ENCODE data around the gene PANK3.
"Not testable (repeated sequence)": the region's sequence is repeated elsewhere in the genome, so short reads cannot be mapped to it uniquely, and the experiment has no call there.

The PANK3 gene

DNA sequence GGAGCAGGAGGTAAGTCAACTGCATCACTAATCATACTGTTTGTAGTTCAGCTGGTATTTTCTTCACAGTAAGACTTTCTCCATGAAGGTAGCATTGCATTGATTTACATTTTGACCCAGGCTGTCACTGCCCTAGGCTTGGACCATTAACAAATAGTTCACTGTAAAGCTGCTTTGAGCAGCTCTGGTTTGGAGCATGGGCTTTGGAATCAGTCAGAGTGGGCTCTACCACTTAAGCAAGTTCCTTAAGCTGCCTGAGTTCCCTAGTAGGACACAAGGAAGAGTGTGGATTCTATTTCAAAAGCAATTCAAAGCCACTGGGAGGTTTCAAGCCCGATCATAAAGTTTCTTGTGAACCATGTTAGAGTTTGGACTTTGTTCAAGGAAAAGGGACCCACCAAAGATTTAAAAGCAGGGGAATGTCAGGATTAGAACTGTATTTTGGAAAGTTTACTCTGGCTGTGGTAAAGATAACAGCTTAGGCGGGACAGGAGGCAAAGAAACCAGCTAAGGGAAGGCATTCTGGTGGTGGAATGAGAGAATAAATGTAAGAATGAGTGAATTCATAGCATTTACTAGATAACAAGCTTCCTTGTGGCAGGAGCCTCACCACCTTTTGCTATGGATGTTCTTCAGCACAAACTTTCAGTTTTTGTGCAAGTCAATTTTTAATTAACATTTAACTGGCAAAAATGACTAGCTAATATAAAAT, 12.3 kb upstream of the PANK3 start:
- DNase-seq: no peak

DNA sequence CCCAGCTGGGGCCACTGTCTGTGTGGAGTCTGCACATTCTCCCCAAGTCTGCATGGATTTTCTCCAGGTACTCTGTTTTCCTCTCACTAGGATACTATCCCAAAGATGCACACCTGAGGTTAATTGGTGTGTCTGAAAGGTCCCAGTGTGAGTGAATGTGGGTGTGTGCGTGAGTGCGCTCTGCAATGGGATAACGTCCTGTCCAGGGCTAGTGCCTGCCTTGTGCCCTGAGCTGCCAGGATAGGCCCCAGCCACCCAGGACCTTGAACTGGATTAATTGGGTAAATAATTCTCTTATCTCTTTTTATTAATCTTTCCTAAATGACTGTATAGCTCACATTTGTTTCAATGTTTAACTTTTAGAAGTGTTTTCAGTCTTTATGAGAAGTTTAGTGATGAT, 11.5 kb upstream of the PANK3 start:
- DNase-seq: no peak

- DNase-seq: no peak
Observed at GRCh38 chr5:168587987-168588386, 8.8 kb upstream of the PANK3 start.

DNA sequence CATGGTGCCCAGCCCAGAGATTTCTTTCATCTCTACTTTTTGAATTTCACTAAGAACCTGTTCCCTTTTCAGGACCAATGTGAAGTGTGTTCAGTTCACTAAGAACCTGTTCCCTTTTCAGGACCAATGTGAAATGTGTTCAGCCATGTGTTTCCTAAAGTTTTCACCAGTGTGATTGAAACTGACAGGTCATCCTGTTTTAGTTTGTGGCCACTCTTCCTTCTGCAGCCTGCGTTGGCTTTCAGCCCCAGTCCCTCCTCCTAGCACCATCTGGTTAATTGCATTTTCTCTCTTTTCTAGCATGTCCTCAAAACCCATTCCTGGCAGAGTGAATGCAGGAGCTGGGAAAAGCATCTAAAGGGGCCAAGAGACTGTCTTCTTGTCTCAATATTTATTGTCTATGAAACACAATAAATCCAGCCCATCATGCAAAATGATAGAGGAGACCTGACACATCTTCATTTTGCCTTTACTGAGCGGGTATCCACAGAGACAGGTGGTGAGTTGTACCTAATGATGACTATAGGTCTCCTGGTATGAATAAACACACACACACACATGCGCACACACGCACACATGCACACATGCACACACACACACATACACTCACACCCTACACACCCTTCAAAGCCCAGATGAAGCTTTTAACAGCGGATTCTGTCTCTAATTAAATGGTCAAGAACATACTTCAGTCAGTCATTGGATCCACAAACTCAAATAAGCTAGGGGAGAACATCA, 6.1 kb upstream of the PANK3 start:
- no peak for DNase-seq

DNA sequence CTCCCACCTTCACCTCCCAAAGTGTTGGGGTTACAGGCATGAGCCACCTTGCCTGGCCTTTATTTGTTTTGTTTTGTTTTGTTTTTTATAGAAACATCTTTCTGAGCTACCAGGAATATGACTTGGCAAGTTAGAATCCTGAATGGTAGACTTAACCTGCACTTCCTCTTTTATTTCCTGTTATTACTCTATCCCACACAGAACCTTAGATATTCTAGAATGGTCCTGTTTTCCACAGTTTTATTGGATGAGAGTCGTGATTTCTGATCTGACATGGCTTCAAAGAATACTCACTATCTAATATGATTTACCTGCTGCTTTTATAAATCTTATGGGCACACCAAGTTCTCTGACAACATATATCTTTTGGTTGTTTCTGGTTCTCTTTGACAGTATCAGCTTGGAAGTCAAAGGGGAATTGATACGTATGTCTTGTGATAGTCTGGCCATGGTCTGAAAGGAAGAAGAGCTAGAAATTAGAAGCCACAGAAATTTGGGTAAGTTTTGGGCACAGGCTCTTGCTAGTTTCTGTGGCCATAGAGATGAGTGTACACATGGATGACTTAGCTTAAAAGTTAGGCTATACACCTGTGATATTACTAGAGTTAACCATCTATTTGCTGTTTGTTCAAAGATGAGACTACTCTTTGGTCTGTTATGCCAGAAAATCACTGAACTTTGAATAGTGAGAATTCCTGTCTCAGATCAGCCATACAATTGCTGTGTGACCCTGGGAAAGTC, 4.7 kb upstream of the PANK3 start:
- no peak for DNase-seq

DNA sequence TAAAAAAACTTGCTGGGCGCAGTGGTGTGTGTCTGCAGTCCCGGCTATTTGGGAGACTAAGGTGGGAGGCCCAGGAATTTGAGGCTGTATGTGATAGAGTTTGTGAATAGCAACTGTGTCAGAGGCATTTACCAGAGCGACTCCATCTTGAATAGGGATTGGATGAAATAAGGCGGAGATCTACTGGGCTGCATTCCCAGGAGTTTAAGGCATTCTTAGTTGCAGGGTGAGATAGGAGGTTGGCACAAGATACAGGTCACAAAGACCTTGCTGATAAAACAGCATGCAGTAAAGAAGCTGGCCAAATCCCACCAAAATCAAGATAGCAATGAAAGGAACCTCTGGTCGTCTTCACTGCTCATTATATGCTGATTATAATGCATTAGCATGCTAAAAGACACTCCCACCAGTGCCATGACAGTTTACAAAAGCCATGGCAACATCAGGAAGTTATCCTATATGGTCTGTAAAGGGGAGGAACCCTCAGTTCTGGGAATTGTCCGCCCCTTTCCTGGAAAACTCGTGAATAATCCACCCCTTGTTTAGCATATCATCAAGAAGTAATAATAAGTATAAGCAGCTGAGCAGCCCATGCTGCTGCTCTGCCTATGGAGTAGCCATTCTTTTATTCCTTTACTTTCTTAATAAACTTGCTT, 1.8 kb upstream of the PANK3 start:
- DNase-seq: not testable (repeated sequence)

- no peak for DNase-seq
Observed at GRCh38 chr5:168580227-168580508, 1.0 kb upstream of the PANK3 start.

DNA sequence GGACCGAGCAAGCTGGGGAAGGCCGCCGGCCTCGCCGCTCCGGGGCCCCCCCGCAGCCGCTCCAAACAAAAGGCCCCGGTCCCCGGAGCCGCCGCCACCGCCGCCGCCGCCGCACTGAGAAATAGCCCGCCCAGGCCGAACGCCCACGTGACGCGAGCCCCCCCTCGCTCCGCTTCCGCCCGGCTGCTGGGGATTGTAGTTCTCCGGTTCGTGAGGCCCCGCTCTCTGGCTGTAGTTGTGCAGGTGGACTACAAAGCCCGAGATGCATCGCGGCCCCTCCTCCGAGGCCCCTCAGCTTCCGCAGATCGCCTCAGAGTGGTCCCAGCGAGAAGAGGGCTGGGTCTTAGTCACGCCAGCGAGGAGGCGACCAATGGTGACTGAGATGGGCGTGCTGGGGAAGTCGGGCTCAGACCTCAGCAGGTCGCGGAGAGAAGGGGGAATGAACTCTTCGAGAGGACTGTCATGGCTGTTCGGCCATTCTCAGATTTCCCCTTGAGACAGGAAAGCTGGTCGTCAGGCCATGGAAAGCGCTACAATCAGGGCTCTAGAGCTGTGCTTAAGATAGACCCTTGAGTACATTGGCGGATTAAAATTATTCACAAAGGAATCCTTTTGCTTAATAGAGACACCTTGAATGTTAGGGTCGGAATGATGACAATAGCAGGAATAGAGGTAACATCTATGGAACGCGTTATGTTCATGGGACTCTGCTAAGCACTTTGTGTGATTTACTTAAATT, 489 bp upstream of the PANK3 start:
- peak; percentile 96 for DNase-seq

GRCh38 chr5:168578006-168578405, 1.2 kb downstream of the PANK3 start:
- no peak for DNase-seq

- no peak for DNase-seq
Observed at GRCh38 chr5:168575391-168576372, 3.5 kb downstream of the PANK3 start.

DNA sequence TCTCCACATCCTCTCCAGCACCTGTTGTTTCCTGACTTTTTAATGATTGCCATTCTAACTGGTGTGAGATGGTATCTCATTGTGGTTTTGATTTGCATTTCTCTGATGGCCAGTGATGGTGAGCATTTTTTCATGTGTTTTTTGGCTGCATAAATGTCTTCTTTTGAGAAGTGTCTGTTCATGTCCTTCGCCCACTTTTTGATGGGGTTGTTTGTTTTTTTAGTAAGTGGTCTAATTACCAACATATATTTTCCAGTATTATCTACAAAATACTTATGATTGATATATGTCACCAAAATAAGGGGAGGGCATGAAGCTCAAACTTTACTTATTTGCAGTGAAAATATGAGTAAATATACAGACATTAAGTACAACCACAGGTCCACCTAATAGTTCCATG, 5.0 kb downstream of the PANK3 start:
- not testable (repeated sequence) for DNase-seq

DNA sequence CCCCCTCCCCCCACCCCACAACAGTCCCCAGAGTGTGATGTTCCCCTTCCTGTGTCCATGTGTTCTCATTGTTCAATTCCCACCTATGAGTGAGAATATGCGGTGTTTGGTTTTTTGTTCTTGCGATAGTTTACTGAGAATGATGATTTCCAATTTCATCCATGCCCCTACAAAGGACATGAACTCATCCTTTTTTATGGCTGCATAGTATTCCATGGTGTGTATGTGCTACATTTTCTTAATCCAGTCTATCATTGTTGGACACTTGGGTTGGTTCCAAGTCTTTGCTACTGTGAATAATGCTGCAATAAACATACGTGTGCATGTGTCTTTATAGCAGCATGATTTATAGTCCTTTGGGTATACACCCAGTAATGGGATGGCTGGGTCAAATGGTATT, 5.5 kb downstream of the PANK3 start:
- not testable (repeated sequence) for DNase-seq

DNA sequence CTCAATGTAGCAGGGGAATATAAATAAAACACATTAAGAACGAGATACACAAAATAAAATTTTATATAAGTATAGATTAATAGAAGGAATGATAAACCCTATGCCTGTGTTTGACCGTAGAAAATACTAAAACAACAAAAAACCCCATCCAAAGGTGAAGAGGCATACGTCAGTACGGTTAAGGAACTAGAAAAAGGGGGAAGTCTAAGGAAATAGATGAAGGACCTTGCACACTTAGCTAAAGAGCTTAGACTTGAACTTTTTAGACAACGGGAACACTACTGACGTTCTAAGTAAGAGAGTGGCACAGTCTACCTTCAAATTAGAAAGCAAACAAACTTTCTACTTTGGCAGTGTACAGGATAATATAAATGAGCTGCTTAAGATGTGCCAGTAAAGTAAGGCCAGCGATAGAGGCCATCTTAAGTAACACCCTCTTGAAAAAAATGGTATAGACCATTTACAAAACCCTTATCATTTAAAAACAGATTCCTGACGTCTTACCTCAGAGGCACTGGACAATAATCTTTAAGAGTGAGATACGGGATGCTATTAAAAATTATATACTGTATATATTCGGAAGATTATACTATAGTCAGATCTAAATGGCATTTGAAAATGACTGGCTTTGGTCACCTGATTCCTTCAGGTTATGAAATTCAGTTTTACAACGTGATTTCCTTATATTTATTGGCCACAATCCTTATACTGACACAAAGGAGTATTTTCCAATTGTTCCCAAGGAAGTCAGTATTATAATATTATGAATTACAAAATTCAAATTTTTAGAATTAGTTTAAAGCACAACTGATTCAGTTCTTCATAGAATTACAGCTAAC, 8.5 kb downstream of the PANK3 start:
- DNase-seq: no peak

DNA sequence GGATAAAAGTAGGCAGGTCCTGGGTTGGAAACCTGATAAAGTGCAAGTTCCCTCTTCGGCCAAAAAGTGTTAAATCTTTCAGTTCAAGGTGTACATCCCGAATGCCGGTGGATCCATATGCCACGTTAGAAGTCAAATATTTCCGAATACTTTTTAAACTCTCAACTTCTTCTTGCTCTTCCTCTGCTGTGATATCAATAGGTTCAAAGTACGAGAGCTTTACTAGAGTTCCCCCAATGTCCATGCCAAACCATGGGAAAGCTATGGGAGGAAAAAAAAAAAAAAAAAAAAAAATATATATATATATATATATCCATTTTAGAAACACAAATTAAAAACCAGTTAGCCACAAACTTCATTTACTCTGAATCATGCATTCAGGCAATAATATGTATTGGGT, 10.4 kb downstream of the PANK3 start:
- DNase-seq: no peak

DNA sequence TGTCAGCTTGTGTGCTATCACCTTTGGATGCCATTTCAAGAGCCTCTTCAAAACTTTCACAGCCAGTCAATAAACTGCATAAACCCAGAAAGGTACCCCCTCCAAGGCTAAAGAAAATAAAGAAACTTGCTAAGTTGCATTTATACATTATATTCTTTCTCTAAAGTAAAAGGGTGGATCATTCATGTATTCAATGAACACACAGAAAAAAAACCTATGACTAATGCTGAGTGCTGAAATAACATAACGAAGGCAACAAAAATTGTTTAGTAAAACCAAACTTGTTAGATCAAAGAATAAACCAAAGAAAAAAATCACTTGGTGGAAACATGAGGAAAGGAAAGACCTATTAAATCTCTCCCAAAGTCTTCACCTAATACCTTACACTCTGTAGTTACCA, 15.2 kb downstream of the PANK3 start:
- DNase-seq: no peak

DNA sequence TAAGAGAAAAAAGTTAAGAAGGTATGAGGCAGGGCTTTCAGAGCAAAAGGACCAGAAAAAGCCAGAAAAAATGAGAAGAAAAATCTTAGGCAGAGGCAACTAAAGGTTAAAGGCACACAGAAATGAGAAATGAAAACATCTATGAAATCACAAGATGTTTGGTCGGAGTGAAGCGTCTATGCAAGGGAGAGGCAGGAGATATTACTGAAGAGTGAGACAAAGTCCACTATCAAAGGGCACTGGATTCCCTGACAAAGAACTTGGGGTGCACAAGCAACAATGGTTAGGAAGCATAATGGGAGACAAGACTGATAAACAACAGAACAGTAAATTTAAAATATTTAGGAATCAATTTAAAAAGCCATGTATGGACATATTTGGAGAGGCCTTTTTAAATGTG, 16.9 kb downstream of the PANK3 start:
- no peak for DNase-seq

- no peak for DNase-seq
Observed at GRCh38 chr5:168557389-168557788, 21.8 kb downstream of the PANK3 start.

- DNase-seq: no peak
Observed at GRCh38 chr5:168553377-168554130, 25.6 kb downstream of the PANK3 start.

GRCh38 chr5:168552146-168552545, 27.0 kb downstream of the PANK3 start:
- no peak for DNase-seq

- DNase-seq: no peak
Observed at GRCh38 chr5:168550656-168551055, 28.5 kb downstream of the PANK3 start.

All from activated gamma-delta T cell treated with Interleukin-2 at 50 U/mL for 16 hours (primary cell).